NCI-H1694 treated with DMSO at 0.1 percent for 48 hours (cell line): ENCODE results near the gene ZNF609.
"Not testable (repeated sequence)": the region's sequence is repeated elsewhere in the genome, so short reads cannot be mapped to it uniquely, and the experiment has no call there.

Experiments
- DNase-seq: peaks from one replicate; lab custom pipeline; 2025; lab: John Stamatoyannopoulos, UW

ZNF609 gene

GRCh38 chr15:64581408-64581761, 121.0 kb downstream of the ZNF609 start:
- DNase-seq = no peak

DNA sequence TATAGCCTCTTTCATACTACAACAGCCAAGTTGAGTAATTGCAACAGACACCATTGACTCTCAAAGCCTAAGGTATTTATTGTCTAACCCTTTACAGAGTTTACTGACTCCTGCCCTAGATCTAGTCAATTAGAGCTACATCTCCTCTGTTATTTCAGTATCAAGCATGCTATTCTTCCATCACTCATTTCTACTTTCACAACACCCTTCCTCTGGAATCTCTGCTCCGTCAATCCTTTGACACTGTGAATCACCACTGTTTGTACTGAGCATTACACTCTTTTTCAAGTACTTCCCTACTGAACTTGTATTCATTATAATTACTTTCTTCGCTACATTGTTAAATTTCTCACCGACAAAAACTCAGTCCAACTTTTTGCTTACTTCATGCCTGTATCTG, 121.8 kb downstream of the ZNF609 start:
- DNase-seq = no peak

DNA sequence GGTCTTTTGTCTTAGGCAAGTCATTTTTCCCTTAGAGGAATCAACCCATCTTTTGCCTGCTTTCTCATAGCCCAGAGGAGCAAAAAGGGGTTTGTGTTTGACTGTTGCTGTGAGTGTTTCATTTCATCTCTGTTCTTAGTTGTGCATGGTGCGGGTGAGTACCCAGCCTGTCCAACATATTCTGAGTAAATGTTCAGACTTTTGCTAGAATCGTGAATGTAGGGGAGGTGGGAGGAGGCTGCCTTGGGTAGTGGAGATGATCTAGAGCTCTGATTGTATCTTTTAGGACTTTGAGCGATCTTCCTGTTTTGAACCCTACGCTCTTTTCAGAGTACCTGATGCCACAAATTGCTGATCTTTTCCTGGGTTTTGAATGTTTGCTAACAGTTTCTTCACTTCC, 123.1 kb downstream of the ZNF609 start:
- no peak for DNase-seq

DNA sequence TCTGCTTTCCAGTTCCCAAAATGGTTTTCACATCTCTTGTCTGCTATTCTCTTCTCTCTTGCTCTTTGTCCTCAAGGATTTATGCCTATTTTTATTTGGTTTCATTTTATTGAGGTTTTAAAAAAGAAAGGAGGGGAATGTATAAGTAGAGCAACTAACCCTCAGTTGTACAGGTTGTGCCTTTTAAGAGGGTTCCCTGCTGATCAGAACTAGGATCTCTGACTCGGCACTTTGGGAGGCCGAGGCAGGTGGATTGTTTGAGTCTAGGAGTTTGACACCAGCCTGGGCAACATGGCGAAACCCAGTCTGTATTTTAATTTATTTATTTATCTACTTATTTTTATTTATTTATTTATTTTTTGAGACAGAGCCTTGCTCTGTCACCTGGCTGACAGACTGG, 123.6 kb downstream of the ZNF609 start:
- no peak for DNase-seq

DNA sequence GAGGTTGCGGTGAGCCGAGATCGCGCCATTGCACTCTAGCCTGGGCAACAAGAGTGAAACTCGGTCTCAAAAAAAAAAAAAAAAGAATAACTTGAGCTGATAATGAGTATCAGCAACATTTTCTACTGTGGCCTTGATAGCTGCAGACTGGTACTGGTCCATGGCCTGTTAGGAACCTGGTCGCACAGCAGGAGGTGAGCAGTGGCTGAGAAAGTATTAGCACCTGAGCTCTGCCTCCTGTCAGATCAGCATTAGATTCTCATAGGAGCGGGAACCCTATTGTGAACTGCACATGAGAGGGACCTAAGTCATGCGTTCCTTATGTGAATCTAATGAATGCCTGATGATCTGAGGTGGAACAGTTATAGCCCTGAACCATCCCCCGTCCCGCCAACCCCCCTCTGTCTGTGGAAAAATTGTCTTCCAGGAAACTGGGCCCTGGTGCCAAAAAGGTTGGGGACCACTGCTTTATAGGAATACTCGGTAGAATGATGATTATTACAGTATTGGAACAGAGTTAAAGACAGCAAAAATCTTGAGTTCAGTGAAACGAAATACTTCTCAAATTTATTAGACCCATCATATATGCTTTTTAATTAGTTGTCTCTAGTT, 126.0 kb downstream of the ZNF609 start:
- no peak for DNase-seq

GRCh38 chr15:64586984-64587383, 126.6 kb downstream of the ZNF609 start:
- DNase-seq = no peak

DNA sequence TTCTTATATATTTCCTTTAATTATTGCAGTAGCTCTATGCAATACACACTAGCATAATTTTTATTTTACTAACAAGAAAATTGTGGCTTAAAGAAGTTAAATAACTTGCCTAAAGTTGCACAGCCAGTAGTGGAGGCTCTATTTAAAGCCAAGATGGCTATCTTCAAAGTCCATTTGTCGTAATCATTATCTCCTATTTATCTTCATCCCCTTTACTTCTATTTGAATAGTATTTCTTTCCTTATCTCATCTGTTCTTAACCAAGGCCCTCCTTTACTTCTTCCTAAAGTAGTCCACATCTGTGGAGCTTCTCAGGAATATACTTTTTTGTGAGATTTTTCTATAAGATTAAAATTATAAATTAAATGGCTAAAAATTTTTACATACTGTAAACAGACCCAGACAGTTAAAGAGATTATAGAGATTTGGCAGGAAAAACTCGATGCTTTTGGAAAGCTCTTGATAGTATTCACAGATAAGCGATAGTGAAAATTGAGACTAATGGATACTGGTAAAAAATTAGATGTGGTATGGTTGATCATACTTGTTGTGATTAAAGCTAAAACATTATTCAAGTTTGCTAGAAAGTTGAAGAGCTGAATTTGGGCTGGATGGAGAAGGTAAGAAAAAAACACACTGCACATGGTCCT, 129.2 kb downstream of the ZNF609 start:
- no peak for DNase-seq

GRCh38 chr15:64592845-64593244, 132.5 kb downstream of the ZNF609 start:
- DNase-seq = not testable (repeated sequence)

DNA sequence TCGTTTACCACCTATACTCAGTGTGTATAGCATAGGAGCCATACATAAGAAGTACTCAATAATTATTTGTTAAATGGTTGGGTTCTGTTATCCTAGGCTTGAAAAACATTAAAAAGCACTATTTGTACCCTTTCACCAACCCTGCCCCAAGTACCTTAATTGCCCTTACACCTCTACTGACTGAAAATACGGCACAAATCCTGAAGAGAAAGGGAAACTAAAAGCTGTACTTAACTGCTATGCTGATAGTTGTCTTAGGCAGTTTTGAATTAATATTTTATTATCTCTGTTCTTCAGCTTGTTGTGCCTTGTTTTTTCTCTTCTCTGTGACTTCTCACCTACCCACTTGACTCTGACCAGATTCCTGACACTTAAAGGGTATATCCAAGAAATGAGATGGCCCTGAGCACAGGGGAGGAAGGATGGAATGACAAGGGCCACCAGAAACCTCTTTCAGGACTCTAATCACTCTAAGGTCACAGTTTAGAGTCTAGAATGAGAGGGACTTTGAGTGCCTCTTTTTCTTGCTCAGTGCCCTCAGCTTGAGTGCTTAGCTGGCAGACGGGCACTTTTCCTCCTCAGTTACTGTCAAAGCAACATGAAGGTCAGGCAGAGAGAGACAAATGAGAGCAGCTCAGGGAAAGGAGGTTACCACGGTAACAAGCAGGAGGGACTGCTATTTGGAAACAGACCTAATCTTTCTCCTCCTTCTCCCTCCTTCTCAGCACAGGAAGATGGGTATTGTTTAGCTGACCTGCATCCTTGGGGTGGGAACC, 136.5 kb downstream of the ZNF609 start:
- peak; percentile 51 for DNase-seq

DNA sequence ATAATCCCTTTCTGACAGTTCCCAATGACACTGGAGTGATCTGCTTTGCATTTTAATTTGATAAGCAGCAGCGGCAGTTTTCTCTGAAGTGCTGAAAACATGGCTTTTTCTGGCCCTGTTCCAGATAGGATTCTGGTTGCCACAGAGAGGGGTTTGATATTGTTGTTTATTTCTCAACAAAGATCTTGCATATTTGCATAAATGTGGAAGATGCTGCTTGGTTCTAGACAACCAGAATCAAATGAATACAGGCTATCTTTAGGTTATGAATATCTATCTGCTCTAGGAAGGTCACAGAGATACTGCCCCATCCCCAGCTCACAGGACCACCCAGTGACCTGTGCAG, 137.1 kb downstream of the ZNF609 start:
- peak; percentile 42 for DNase-seq

GRCh38 chr15:64599226-64599625, 138.8 kb downstream of the ZNF609 start:
- DNase-seq = no peak

- no peak for DNase-seq
These were observed 139.3 kb downstream of the ZNF609 start for GRCh38 chr15:64599716-64600115.

- DNase-seq = no peak
These were observed 140.4 kb downstream of the ZNF609 start for GRCh38 chr15:64600794-64601193.

DNA sequence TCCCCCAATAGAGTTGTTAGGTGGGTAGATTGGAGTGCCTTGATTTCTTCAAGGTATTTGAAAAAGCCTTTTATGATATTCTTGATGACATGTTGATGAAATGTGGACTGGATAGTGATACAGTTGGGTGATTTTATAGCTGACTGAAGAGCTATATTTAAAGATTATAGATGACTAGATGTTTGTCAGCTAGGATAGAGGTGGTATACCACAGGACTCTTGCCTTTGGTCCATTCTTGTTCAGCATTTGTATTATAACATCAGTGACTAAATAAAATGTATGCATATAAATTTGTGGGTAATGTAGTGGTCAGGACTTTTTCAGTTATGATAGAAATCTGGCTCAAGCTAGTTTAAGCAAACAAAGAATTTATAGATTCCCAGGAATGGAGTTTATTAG, 143.9 kb downstream of the ZNF609 start:
- DNase-seq = no peak

- DNase-seq = not testable (repeated sequence)
These were observed 147.0 kb downstream of the ZNF609 start for GRCh38 chr15:64607416-64607815.

DNA sequence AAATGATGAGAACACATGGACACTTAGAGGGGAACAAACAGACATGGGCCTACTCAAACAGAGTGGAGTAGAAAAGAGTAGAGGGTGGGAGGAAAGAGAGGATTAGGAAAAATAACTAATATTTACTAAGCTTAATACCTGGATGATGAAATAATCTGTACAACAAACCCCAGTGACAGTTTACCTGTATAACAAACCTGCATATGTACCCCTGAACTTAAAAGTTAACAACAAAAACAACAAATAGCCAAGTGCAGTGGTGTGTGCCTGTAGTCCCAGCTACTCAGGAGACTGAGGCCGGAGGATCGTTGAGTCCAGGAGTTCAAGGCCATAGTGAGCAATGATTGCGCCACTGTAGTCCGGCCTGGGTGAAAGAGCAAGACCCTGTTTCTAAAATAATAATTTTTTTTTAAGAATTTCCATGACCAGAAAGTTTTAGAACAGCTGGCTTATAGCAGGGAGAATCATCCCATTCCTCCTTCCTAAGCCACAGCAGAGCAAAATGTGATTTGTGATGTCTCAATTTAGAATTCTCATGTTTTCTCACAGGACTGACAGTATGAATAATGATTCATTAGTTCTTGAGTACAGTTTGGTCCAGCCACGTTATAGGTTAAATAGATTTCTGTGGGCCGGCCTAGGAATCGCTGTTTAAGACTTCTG, 150.0 kb downstream of the ZNF609 start:
- no peak for DNase-seq

- no peak for DNase-seq
These were observed 150.8 kb downstream of the ZNF609 start for GRCh38 chr15:64611085-64611725.

GRCh38 chr15:64614519-64614918, 154.1 kb downstream of the ZNF609 start:
- DNase-seq = no peak

- no peak for DNase-seq
These were observed 157.3 kb downstream of the ZNF609 start for GRCh38 chr15:64617727-64618126.

DNA sequence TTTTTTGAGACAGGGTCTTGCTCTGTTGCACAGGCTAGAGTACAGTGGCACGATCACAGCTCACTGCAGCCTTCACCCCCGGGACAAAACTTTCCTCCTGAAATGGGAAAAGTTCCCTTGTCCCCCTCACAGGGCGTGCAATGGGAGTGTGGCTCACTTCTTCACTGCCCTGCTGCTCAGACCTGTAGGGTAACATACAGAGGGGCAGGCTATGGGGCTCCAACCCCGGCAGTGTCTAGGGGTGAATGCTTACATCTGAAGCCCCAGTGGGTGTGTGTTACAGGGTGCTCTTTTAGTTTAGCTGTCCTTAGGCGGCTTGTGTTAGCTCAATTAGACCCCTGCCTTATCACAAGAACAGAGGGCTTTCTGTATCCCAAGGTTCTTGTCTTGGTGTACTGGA, 157.8 kb downstream of the ZNF609 start:
- DNase-seq = no peak

DNA sequence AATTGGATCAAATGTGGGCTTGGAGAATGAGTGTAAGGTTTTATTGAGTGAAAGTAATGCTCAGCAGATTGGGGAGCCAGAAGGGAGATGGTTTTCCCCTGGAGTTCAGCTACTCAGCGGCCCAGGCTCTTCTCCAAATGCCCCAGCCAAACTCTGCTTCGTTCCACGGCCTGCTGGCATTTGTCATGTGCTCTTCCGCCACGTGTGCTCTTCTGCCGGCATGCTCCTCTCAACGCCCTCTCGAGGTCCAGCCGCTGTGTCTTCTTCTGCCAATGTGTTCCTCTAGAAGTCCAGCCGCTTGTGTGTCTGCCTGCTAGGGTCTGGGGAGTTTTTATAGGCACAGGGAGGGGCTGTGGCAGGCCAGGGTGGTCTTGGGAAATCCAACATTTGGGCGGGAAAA, 158.2 kb downstream of the ZNF609 start:
- DNase-seq = no peak
